Smooth muscle cell (in vitro differentiated cells): ENCODE data around the gene KRT35. TPM values are rescaled to one million over a fixed set of nuclear protein-coding genes. Genes with fewer than 3 reads are reported as not detected.

Source experiments
- DNase-seq: peaks from one replicate; lab custom pipeline; 2025; ENCODE audit not compliant: unreplicated experiment; lab: John Stamatoyannopoulos, UW
- H2AFZ ChIP-seq: fragments of 200-600 bp; sonication (generic); 2 replicates; pipeline ENCODE4 v1.6.0; 2016; ENCODE audit warnings: antibody characterized with exemption, low read depth, mild to moderate bottlenecking
- H3F3A ChIP-seq: fragments of 200-600 bp; sonication (generic); 2 replicates; pipeline ENCODE4 v1.6.0; 2017; ENCODE audit warnings: antibody characterized with exemption, low read depth
- H3K27ac ChIP-seq: fragments of 200-600 bp; sonication (generic); 2 replicates; pipeline ENCODE4 v1.5.1; 2016; ENCODE audit warnings: low read depth, mild to moderate bottlenecking
- H3K27me3 ChIP-seq: fragments of 200-600 bp; sonication (generic); 2 replicates; pipeline ENCODE4 v1.6.1; 2016; ENCODE audit warnings: low read depth, mild to moderate bottlenecking
- H3K36me3 ChIP-seq: fragments of 200-600 bp; sonication (generic); 2 replicates; pipeline ENCODE4 v1.5.1; 2016; ENCODE audit warnings: low read depth
- H3K4me1 ChIP-seq: fragments of 200-600 bp; sonication (generic); 2 replicates; pipeline ENCODE4 v1.5.1; 2016; ENCODE audit warnings: low read depth
- H3K4me2 ChIP-seq: fragments of 200-600 bp; sonication (generic); 2 replicates; pipeline ENCODE4 v1.6.0; 2016; ENCODE audit warnings: mild to moderate bottlenecking
- H3K4me3 ChIP-seq: fragments of 200-600 bp; sonication (generic); 2 replicates; pipeline ENCODE4 v1.5.1; 2016; ENCODE audit warnings: mild to moderate bottlenecking
- H3K79me2 ChIP-seq: fragments of 200-600 bp; sonication (generic); 2 replicates; pipeline ENCODE4 v1.6.0; 2016; ENCODE audit warnings: low read depth, mild to moderate bottlenecking
- H3K9ac ChIP-seq: fragments of 200-600 bp; sonication (generic); 2 replicates; pipeline ENCODE4 v1.6.0; 2016; ENCODE audit warnings: low read depth
- H3K9me3 ChIP-seq: fragments of 200-600 bp; sonication (generic); replicated peaks from 2 replicates; pipeline ENCODE4 v1.5.1; 2016; ENCODE audit warnings: low read depth
- H4K20me1 ChIP-seq: fragments of 200-600 bp; sonication (generic); 2 replicates; pipeline ENCODE4 v1.6.0; 2016; ENCODE audit warnings: low read depth
- CTCF ChIP-seq: fragments of 200-600 bp; sonication (generic); IDR thresholded peaks from 2 replicates; pipeline ENCODE4 v1.5.1; 2017; ENCODE audit warnings: borderline replicate concordance, mild to moderate bottlenecking, antibody characterized with exemption; ENCODE audit not compliant: insufficient read depth, poor library complexity, severe bottlenecking
- WGBS: methylation state at CpG from one replicate; pipeline ENCODE4 v1.1.7; 2016; ENCODE audit warnings: low lambda C conversion rate; 5-methylcytosine and 5-hydroxymethylcytosine counted together
- polyA plus RNA-seq: library from polyadenylated mRNA; unstranded; fragments of >200 nt; fragmentation: Nextera tagmentation; extraction: Ambion mirVana; gene quantifications from 2 replicates; pipeline ENCODE4 v1.2.1, GENCODE V29; 2016
- total RNA-seq: library from RNA; depleted of rRNA; stranded (reverse); fragments of >200 nt; gene quantifications from 2 replicates; pipeline ENCODE4 v1.2.3, GENCODE V29; 2014

Gene KRT35
- total and polyA plus RNA-seq, 2 experiments from 2014 or later = not detected

GRCh38 chr17:41449008-41449407 is 31.9 kb downstream of the KRT35 start:
- no peak for DNase-seq
- no peaks in the 10 kb centered on the region for H3K4me1 ChIP-seq
- no peaks in the 10 kb centered on the region for H4K20me1 ChIP-seq
- H3K79me2 ChIP-seq = no peaks in the 10 kb centered on the region
- no peak overlapping the region for H3K4me3 ChIP-seq
- H3K9ac ChIP-seq = no peak overlapping the region
- no peaks in the 10 kb centered on the region for H3F3A ChIP-seq
- H3K9me3 ChIP-seq = no peaks in the 10 kb centered on the region
- 86% methylated on average over 6 of the region's 6 CpGs for WGBS
- no peak overlapping the region for H3K27ac ChIP-seq
- no peak overlapping the region for H2AFZ ChIP-seq
- no peaks in the 10 kb centered on the region for H3K36me3 ChIP-seq
- no peak overlapping the region for H3K4me2 ChIP-seq
- TF ChIP-seq CTCF = no peak
- H3K27me3 ChIP-seq = no peaks in the 10 kb centered on the region

- no peak overlapping the region for H3K27ac ChIP-seq
- no peaks in the 10 kb centered on the region for H3K79me2 ChIP-seq
These were observed 32.4 kb downstream of the KRT35 start for GRCh38 chr17:41448506-41448905.

GRCh38 chr17:41446806-41447205 is 34.1 kb downstream of the KRT35 start:
- H3K4me2 ChIP-seq = peak overlapping the region; percentile 15
- 24% methylated on average over 2 of the region's 2 CpGs for WGBS
- H3K79me2 ChIP-seq = no peaks in the 10 kb centered on the region
- H3K36me3 ChIP-seq = no peaks in the 10 kb centered on the region
- H3K27ac ChIP-seq = peak overlapping the region; percentile 11
- no peaks in the 10 kb centered on the region for H3F3A ChIP-seq
- no peak for DNase-seq
- H3K27me3 ChIP-seq = no peaks in the 10 kb centered on the region
- H3K9me3 ChIP-seq = no peaks in the 10 kb centered on the region
- H3K4me1 ChIP-seq = no peaks in the 10 kb centered on the region
- no peak for TF ChIP-seq CTCF
- H3K4me3 ChIP-seq = no peak overlapping the region
- H2AFZ ChIP-seq = no peak overlapping the region
- no peaks in the 10 kb centered on the region for H4K20me1 ChIP-seq
- H3K9ac ChIP-seq = no peak overlapping the region

More at GRCh38 chr17:41448506-41448905, 32.4 kb downstream of the KRT35 start:
- TF ChIP-seq CTCF = no peak
- H3K9ac ChIP-seq = no peak overlapping the region
- H3K4me3 ChIP-seq = no peak overlapping the region
- no peaks in the 10 kb centered on the region for H3F3A ChIP-seq
- no peaks in the 10 kb centered on the region for H3K27me3 ChIP-seq
- H3K4me1 ChIP-seq = no peaks in the 10 kb centered on the region
- H3K36me3 ChIP-seq = no peaks in the 10 kb centered on the region
- no peaks in the 10 kb centered on the region for H4K20me1 ChIP-seq
- no peaks in the 10 kb centered on the region for H3K9me3 ChIP-seq
- no peak overlapping the region for H3K4me2 ChIP-seq
- WGBS = 73% methylated on average over 2 of the region's 2 CpGs
- DNase-seq = no peak
- H2AFZ ChIP-seq = no peak overlapping the region

GRCh38 chr17:41444640-41445039 is 36.3 kb downstream of the KRT35 start:
- Histone ChIP-seq H2AFZ (no peak overlapping the region), H3K27ac (no peak overlapping the region), H3K4me3 (no peak overlapping the region), H4K20me1 (no peaks in the 10 kb centered on the region), H3K27me3 (no peaks in the 10 kb centered on the region), H3K36me3 (no peaks in the 10 kb centered on the region), H3K79me2 (no peaks in the 10 kb centered on the region), H3K4me1 (no peaks in the 10 kb centered on the region), H3F3A (no peaks in the 10 kb centered on the region), H3K9me3 (no peaks in the 10 kb centered on the region), H3K9ac (no peak overlapping the region), H3K4me2 (no peak overlapping the region)
- WGBS = 74% methylated on average over 3 of the region's 3 CpGs
- no peak for TF ChIP-seq CTCF
- no peak for DNase-seq
